K562 (cell line): ENCODE data around the gene GGPS1. TPM values are rescaled to one million over a fixed set of nuclear protein-coding genes. Genes with fewer than 3 reads are reported as not detected.
A peak's percentile ranks its signal among the peaks of the same experiment; 100 is the strongest.

Source experiments
- ATAC-seq: fragments of 200-7000 bp; cut with Tn5 transposase; 3 replicates; pipeline ENCODE4 v1.9.1; 2020; ENCODE audit warnings: moderate library complexity
- BruUV-seq: library from RNA; stranded (reverse); fragments of 400-500 nt; replicated peaks from 2 replicates; lab custom pipeline; 2021; lab: Mats Ljungman, UMichigan
- CTCF ChIA-PET: fragments of 300-600 bp; formaldehyde crosslinking; extraction: SDS; loops from one replicate; lab custom pipeline; 2021; ENCODE audit warnings: low intra/inter-chr PET ratio; lab: Yijun Ruan, JAX
- POLR2A ChIA-PET: fragments of 300-600, 350-650 bp; sonication (Branson Sonifier 250); formaldehyde crosslinking; extraction: SDS; loops from one replicate; lab custom pipeline; 2021; ENCODE audit warnings: antibody characterized with exemption, inconsistent platforms; lab: Yijun Ruan, JAX
- DNase-seq, 4 experiments: peaks; one replicate each; pipeline versions ENCODE4 v3.0.0 to v3.0.0-alpha.2; 2011 to 2018; ENCODE audit warnings: low spot score in 3 of 4, mixed read lengths in 3 of 4; ENCODE audit errors: extremely low read depth in 1 of 4
- FAIRE-seq: peaks from 2 replicates; lab custom pipeline; 2011; peaks lifted over from hg19 to GRCh38; lab: Jason Lieb, UNC
- H2AFZ ChIP-seq: 2 replicates; pipeline ENCODE4 v1.6.0; 2011; ENCODE audit warnings: low read depth, low read length, control low read depth, inconsistent platforms
- H3K27ac ChIP-seq: fragments of 200-600 bp; 3 replicates; pipeline ENCODE4 v1.8.0; 2011; ENCODE audit warnings: low read depth, mild to moderate bottlenecking, control low read depth, inconsistent platforms, low read length, moderate library complexity, mixed read lengths; ENCODE audit errors: extremely low read depth
- H3K27me3 ChIP-seq, 2 experiments: fragments of 300-600 bp in 1 of 2; 2 replicates in 1 of 2; 3 replicates in 1 of 2; pipeline versions ENCODE4 v1.6.0 to v1.8.0; 2011; ENCODE audit warnings: inconsistent platforms in 2 of 2, low read length in 2 of 2, mild to moderate bottlenecking in 1 of 2, mixed read lengths in 1 of 2, moderate library complexity in 1 of 2; ENCODE audit not compliant: control insufficient read depth in 2 of 2, insufficient read depth in 2 of 2
- H3K36me3 ChIP-seq: fragments of 300-600 bp; 3 replicates; pipeline ENCODE4 v1.8.0; 2011; ENCODE audit warnings: mild to moderate bottlenecking, low read length, inconsistent platforms; ENCODE audit not compliant: control insufficient read depth, insufficient read depth
- H3K4me1 ChIP-seq, 2 experiments: fragments of 200-600 bp in 1 of 2; replicated peaks in 1 of 2; 2 replicates in 1 of 2; 3 replicates in 1 of 2; pipeline versions ENCODE4 v1.5.1 to v1.8.0; 2011; ENCODE audit warnings: inconsistent platforms in 2 of 2, low read length in 2 of 2, mild to moderate bottlenecking in 1 of 2, mixed read lengths in 1 of 2, moderate library complexity in 1 of 2; ENCODE audit not compliant: control insufficient read depth in 2 of 2, insufficient read depth in 2 of 2
- H3K4me2 ChIP-seq: 2 replicates; pipeline ENCODE4 v1.6.1; 2011; ENCODE audit warnings: low read length, control low read depth, inconsistent platforms, mixed read lengths; ENCODE audit not compliant: insufficient read depth
- H3K4me3 ChIP-seq: fragments of 200-600 bp; sonication (generic), shearing (Covaris generic); 2 replicates; pipeline ENCODE4 v1.5.1; 2016; ENCODE audit warnings: control low read depth, inconsistent platforms
- H3K79me2 ChIP-seq: fragments of 200-600 bp; 3 replicates; pipeline ENCODE4 v1.8.0; 2011; ENCODE audit warnings: low read length, inconsistent platforms; ENCODE audit not compliant: control insufficient read depth, insufficient read depth
- H3K9ac ChIP-seq, 2 experiments: 2 replicates each; pipeline versions ENCODE4 v1.6.0 to v1.6.1; 2011; ENCODE audit warnings: low read depth in 2 of 2, low read length in 2 of 2, control low read depth in 1 of 2, inconsistent platforms in 1 of 2, mild to moderate bottlenecking in 1 of 2, mixed read lengths in 1 of 2; ENCODE audit not compliant: insufficient read depth in 1 of 2
- H3K9me1 ChIP-seq: one replicate; pipeline ENCODE4 v1.6.0; 2011; ENCODE audit warnings: inconsistent platforms, mild to moderate bottlenecking, low read length, moderate library complexity; ENCODE audit not compliant: control insufficient read depth, insufficient read depth
- H3K9me3 ChIP-seq: replicated peaks from 2 replicates; pipeline ENCODE4 v1.5.1; 2011; ENCODE audit warnings: low read depth, low read length, inconsistent platforms; ENCODE audit not compliant: control insufficient read depth, insufficient read depth
- H4K20me1 ChIP-seq: replicated peaks from 2 replicates; pipeline ENCODE4 v1.6.1; 2011; ENCODE audit warnings: low read length, inconsistent platforms, mixed read lengths; ENCODE audit not compliant: control insufficient read depth, insufficient read depth
- C11orf30 ChIP-seq: fragments of 450-650 bp; IDR thresholded peaks from 2 replicates; pipeline ENCODE4 v1.6.1; 2016; ENCODE audit warnings: low read depth, mild to moderate bottlenecking
- CREB5 ChIP-seq: fragments of 250-450 bp; sonication (Bioruptor Pico); IDR thresholded peaks from 2 replicates; pipeline ENCODE4 v1.5.0; 2020; ENCODE audit warnings: mild to moderate bottlenecking
- FOXA3 ChIP-seq, 2 experiments: fragments of 450-650 bp in 1 of 2; sonication (generic) in 1 of 2; formaldehyde crosslinking; IDR thresholded peaks in 1 of 2; conservative IDR thresholded peaks in 1 of 2; 2 replicates each; pipeline versions ENCODE4 v1.4.0 to v1.8.0; 2020 to 2022; ENCODE audit warnings: mild to moderate bottlenecking in 2 of 2, missing genetic modification reagents in 1 of 2
- HDGF ChIP-seq: fragments of 450-650 bp; IDR thresholded peaks from 2 replicates; pipeline ENCODE4 v1.6.1; 2016
- MEIS2 ChIP-seq: fragments of 450-650 bp; IDR thresholded peaks from 2 replicates; pipeline ENCODE4 v1.6.1; 2014; ENCODE audit warnings: mild to moderate bottlenecking; ENCODE audit not compliant: partially characterized antibody
- MTA2 ChIP-seq: fragments of 450-650 bp; IDR thresholded peaks from 2 replicates; pipeline ENCODE4 v1.6.1; 2016; ENCODE audit warnings: low read depth
- PKNOX1 ChIP-seq: fragments of 450-650 bp; IDR thresholded peaks from 2 replicates; pipeline ENCODE4 v1.6.1; 2016
- PTRF ChIP-seq: fragments of 450-650 bp; IDR thresholded peaks from 2 replicates; pipeline ENCODE4 v1.6.1; 2016; ENCODE audit warnings: mild to moderate bottlenecking, missing genetic modification characterization, missing compliant biosample characterization
- PTTG1 ChIP-seq: fragments of 450-650 bp; IDR thresholded peaks from 2 replicates; pipeline ENCODE4 v1.6.1; 2016; ENCODE audit warnings: low read depth, mild to moderate bottlenecking, missing genetic modification characterization, missing compliant biosample characterization
- RB1 ChIP-seq: fragments of 450-650 bp; IDR thresholded peaks from 2 replicates; pipeline ENCODE4 v1.6.1; 2017; ENCODE audit warnings: low read depth, mild to moderate bottlenecking
- RFX5 ChIP-seq: IDR thresholded peaks from 2 replicates; pipeline ENCODE4 v1.6.1; 2011; ENCODE audit warnings: low read depth, mild to moderate bottlenecking, improper control_type of control experiment, low read length
- TRIM28 ChIP-seq: fragments of 450-650 bp; IDR thresholded peaks from 2 replicates; pipeline ENCODE4 v1.6.1; 2017
- ZNF316 ChIP-seq: fragments of 450-650 bp; IDR thresholded peaks from 2 replicates; pipeline ENCODE4 v1.6.1; 2016
- ZNF780A ChIP-seq: fragments of 250-450 bp; sonication (Bioruptor Pico); IDR thresholded peaks from 2 replicates; pipeline ENCODE4 v1.5.0; 2021; ENCODE audit warnings: mild to moderate bottlenecking
- WGBS: fragments of 100-300 bp; shearing (Covaris generic); methylation state at CpG from one replicate; pipeline ENCODE4 v1.1.6; 2016; ENCODE audit warnings: low coverage, mixed read lengths; ENCODE audit not compliant: insufficient coverage; ENCODE audit errors: missing lambda C conversion rate; 5-methylcytosine and 5-hydroxymethylcytosine counted together
- in situ Hi-C: fragments of 300-500 bp; cut with MboI; formaldehyde crosslinking; loops from 4 replicates; pipeline ENCODE4 v1.15.0; 2018; ENCODE audit warnings: inconsistent platforms, mixed read lengths
- intact Hi-C: fragments of 100-400 bp; cut with micrococcal nuclease; formaldehyde crosslinking; loops from 2 replicates; pipeline ENCODE4 v1.14.2; 2022
- polyA plus RNA-seq, 8 experiments: library from polyadenylated mRNA; depleted of rRNA in 4 of 8; stranded (reverse) in 5 of 8; unstranded in 3 of 8; fragments of >200 nt; fragmentation: Nextera tagmentation in 2 of 8; fragmentation: Illumina TruSeq in 1 of 8; extraction: Ambion mirVana in 2 of 8; extraction: Trizol in 1 of 8; gene quantifications; 2 replicates each; pipeline versions ENCODE4 v1.2.1 to v1.2.3, GENCODE V29; 2011 to 2014; ENCODE audit warnings: inconsistent platforms in 1 of 8, missing spikeins in 1 of 8
- total RNA-seq, 7 experiments: library from RNA; depleted of rRNA in 6 of 7; stranded (reverse); fragments of >200 nt in 6 of 7; fragmentation: Illumina TruSeq in 2 of 7; extraction: Trizol in 2 of 7; gene quantifications; 2 replicates each; pipeline versions ENCODE4 v1.2.1 to v1.2.3, GENCODE V29; 2011 to 2021; ENCODE audit warnings: low replicate concordance in 1 of 7

The GGPS1 gene
- total and polyA plus RNA-seq, 9 of the 15 experiments (the other 6 are each of a cell fraction or from before 2014, with no cell fraction given) = 18.8 to 104 (median 56.3) TPM

- Histone ChIP-seq H3K4me1 (peaks cover 4 to 7% of the 10 kb centered on the region in 2 experiments; a peak in 3 of 5 replicates), H3K9me1 (no peaks in the 10 kb centered on the region), H3K4me2 (no peak overlapping the region), H3K79me2 (peaks cover 95% of the 10 kb centered on the region), H2AFZ (no peak overlapping the region), H3K9me3 (no peaks in the 10 kb centered on the region), H3K4me3 (no peak overlapping the region), H3K27ac (peak overlapping the region; percentile 16; the same call in 1 of the 3 replicates), H3K27me3 (no peaks in the 10 kb centered on the region), H4K20me1 (no peaks in the 10 kb centered on the region; the same call in 1 of the 2 replicates), H3K9ac (no peak overlapping the region), H3K36me3 (peaks cover 48% of the 10 kb centered on the region)
- BruUV-seq = no TSS peak
- TF ChIP-seq PKNOX1 = peak; percentile 33; the same call in 1 of the 2 replicates
- no peak for TF ChIP-seq ZNF780A
- TF ChIP-seq MEIS2 = peak; percentile 15
- no peak for TF ChIP-seq PTTG1 (tag)
- 0 out of 2 replicates have a peak, but pooled peaks have one; percentile 18 for TF ChIP-seq HDGF
- peak; percentile 67 for TF ChIP-seq ZNF316
- TF ChIP-seq C11orf30 = peak; percentile 24; the same call in 1 of the 2 replicates
- no peak for TF ChIP-seq CREB5
- TF ChIP-seq TRIM28 = 0 out of 2 replicates have a peak, but pooled peaks have one; percentile 51
- 0 out of 4 replicates have a peak, but pooled peaks of 1 of the 2 experiments have one; percentile 45 for TF ChIP-seq FOXA3 (CRISPR knock-in tag; conservative IDR thresholded peaks at IDR 0.05 in 1 of 2, IDR thresholded peaks at IDR 0.05 in 1 of 2)
- no peak for TF ChIP-seq RB1
- TF ChIP-seq MTA2 = no peak
- no peak for TF ChIP-seq PTRF
- no peak for TF ChIP-seq RFX5
- ATAC-seq (peak; percentile 4), DNase-seq (no peak), FAIRE-seq (no peak)
- WGBS = 59% methylated on average over 6 of the region's 6 CpGs
- ChIA-PET CTCF (no interaction called here), POLR2A (interaction anchor here (0.6 kb wide), 1 partner anchor 10 kb away, joined by 3 read pairs; no protein-coding TSS in a partner anchor)
- intact Hi-C loops (no loop called here), in situ Hi-C loops (no loop called here)
Measured at GRCh38 chr1:235320521-235321179, 7.7 kb upstream of the GGPS1 start.
